ENCODE measurements around the gene ATP4B. TPM values are rescaled to one million over a fixed set of nuclear protein-coding genes. Genes with fewer than 3 reads are reported as not detected.

The ATP4B gene
- total RNA-seq, 1 experiment from 2014 or later, result not detected

DNA sequence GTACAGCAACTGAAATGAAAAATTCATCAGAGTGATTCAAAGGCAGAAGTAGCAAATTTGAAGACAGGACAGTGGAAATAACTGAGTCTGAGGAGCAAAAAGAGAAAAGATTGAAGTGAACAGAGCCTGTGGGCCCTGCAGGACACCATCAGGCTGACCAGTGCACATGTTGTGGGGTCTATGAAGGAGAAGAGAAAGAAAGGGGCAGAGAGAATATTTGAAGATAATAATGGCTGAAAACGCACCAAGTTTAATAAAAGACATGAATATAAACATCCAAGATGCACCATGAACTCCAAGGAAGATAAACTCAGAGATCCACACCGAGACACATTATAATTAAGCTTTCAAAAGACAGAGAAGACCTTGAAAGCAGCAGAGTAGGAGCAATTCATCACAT is 15.4 kb downstream of the ATP4B start:
- H2AK5ac ChIP-seq (ENCODE audit: insufficient read length, low read length), result no peak overlapping the region
- H2BK20ac ChIP-seq (ENCODE audit: low read depth, low read length, poor library complexity, severe bottlenecking), result no peak overlapping the region
- no peak overlapping the region for H3K18ac ChIP-seq (ENCODE audit: insufficient read length, low read depth, low read length)
- no peaks in the 10 kb centered on the region for H3K23me2 ChIP-seq (ENCODE audit: insufficient read length, low read depth, low read length, poor library complexity, severe bottlenecking)
- H3K9me3 ChIP-seq (ENCODE audit: control insufficient read depth, low read depth, low read length), result peaks cover 10% of the 10 kb centered on the region
- no peak overlapping the region for H4K8ac ChIP-seq (replicated peaks; ENCODE audit: insufficient read length, low read depth, low read length)
- H3K27me3 ChIP-seq (ENCODE audit: insufficient read depth, low read length), result no peaks in the 10 kb centered on the region
- H2BK12ac ChIP-seq (ENCODE audit: insufficient read length, low read depth, low read length), result no peak overlapping the region
- no peaks in the 10 kb centered on the region for H3K79me1 ChIP-seq (ENCODE audit: insufficient read depth, low read depth, low read length, poor library complexity, severe bottlenecking)
- no peak overlapping the region for H2BK15ac ChIP-seq (ENCODE audit: low read depth, low read length)
- H3K27ac ChIP-seq (ENCODE audit: insufficient read length, low read depth, low read length), result no peak overlapping the region
- H3K27me3 Mint-ChIP-seq (ENCODE audit: low read depth), result peaks cover 9% of the 10 kb centered on the region
- no peak overlapping the region for H3K4me3 Mint-ChIP-seq
- no peak overlapping the region for H2BK120ac ChIP-seq (ENCODE audit: low read depth, low read length, poor library complexity, severe bottlenecking)
- H4K5ac ChIP-seq (ENCODE audit: insufficient read length, low read depth, low read length), result no peak overlapping the region
- TF ChIP-seq, protein P1, sequence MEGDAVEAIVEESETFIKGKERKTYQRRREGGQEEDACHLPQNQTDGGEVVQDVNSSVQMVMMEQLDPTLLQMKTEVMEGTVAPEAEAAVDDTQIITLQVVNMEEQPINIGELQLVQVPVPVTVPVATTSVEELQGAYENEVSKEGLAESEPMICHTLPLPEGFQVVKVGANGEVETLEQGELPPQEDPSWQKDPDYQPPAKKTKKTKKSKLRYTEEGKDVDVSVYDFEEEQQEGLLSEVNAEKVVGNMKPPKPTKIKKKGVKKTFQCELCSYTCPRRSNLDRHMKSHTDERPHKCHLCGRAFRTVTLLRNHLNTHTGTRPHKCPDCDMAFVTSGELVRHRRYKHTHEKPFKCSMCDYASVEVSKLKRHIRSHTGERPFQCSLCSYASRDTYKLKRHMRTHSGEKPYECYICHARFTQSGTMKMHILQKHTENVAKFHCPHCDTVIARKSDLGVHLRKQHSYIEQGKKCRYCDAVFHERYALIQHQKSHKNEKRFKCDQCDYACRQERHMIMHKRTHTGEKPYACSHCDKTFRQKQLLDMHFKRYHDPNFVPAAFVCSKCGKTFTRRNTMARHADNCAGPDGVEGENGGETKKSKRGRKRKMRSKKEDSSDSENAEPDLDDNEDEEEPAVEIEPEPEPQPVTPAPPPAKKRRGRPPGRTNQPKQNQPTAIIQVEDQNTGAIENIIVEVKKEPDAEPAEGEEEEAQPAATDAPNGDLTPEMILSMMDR (conservative IDR thresholded peaks at IDR 0.05), result no peak
- H3K79me2 ChIP-seq (ENCODE audit: insufficient read depth, low read length), result no peaks in the 10 kb centered on the region
- no peaks in the 10 kb centered on the region for H3K4me1 Mint-ChIP-seq
- H3K36me3 Mint-ChIP-seq (ENCODE audit: insufficient read depth in 1 of 3, low read depth in 3 of 3), result peaks cover 43 to 87% (median 81%) of the 10 kb centered on the region in 3 experiments; a peak in 6 of 7 replicates
- H3K23ac ChIP-seq (ENCODE audit: insufficient read length, low read depth, low read length), result no peak overlapping the region
- no peak overlapping the region for H4K91ac ChIP-seq (ENCODE audit: insufficient read length, low read depth, low read length)
- H3K9ac ChIP-seq (ENCODE audit: extremely low read depth, insufficient read length, low read length), result no peak overlapping the region
- no peaks in the 10 kb centered on the region for H3K4me1 ChIP-seq (ENCODE audit: insufficient read depth, low read length)
- no peak overlapping the region for H2BK5ac ChIP-seq (ENCODE audit: insufficient read length, low read length)
- H3K4ac ChIP-seq (ENCODE audit: low read depth, low read length), result no peak overlapping the region
- no peak overlapping the region for H3K14ac ChIP-seq (ENCODE audit: insufficient read depth, low read length)
- no peak overlapping the region for H2AFZ ChIP-seq (ENCODE audit: low read length)
- H3K4me2 ChIP-seq (ENCODE audit: insufficient read depth, insufficient read length, low read length), result no peak overlapping the region
- no peak overlapping the region for H3K56ac ChIP-seq (ENCODE audit: insufficient read length, low read depth, low read length)
- WGBS (ENCODE audit: extremely low coverage, insufficient read length, low lambda C conversion rate), result no CpG with 5 or more reads among the region's 2 CpGs
- H3K27ac Mint-ChIP-seq, result no peak overlapping the region
- peaks cover 0 to 68% of the 10 kb centered on the region in 2 experiments; a peak in 3 of 5 replicates for H3K9me3 Mint-ChIP-seq
- H3T11ph ChIP-seq (ENCODE audit: low read length), result no peak overlapping the region
- no peaks in the 10 kb centered on the region for H4K20me1 ChIP-seq (ENCODE audit: control insufficient read depth, insufficient read depth, insufficient read length)
- no peak for DNase-seq

All from H9 (cell line).